K562 treated with DMSO at 1 percent for 24 hours (cell line): Measurements from ENCODE around the gene LIMK2. TPM values are rescaled to one million over a fixed set of nuclear protein-coding genes. Genes with fewer than 3 reads are reported as not detected.

Experiments
- total RNA-seq: library from RNA; unstranded; fragments of 300-600 nt; gene quantifications from 2 replicates; pipeline ENCODE4 v1.2.3, GENCODE V29; 2022; ENCODE audit warnings: low read depth; ENCODE audit not compliant: insufficient read depth

LIMK2 gene
- total RNA-seq = 11.4 and 12.0 TPM in 2 replicates

GRCh38 chr22:31211862-31212730, at the start of gene LIMK2:
Gene LIMK2 (plus strand): TSS chr22:31212298. CDS start chr22:31212409, 111 bp downstream.

GRCh38 chr22:31292236-31292989, 80.3 kb downstream of the LIMK2 start, which contains the start of gene PIK3IP1:
Gene PIK3IP1 (minus strand): TSS chr22:31292488. CDS start chr22:31292344, 144 bp downstream.

Other genes starting within 250 kb of the LIMK2 start
- gene MORC2, start 243.5 kb upstream of the LIMK2 start, total RNA-seq = 17.2 and 17.7 TPM in 2 replicates
- 27.6 and 32.9 TPM in 2 replicates for gene TUG1, start 243.0 kb upstream of the LIMK2 start, total RNA-seq
- 52.4 and 56.4 TPM in 2 replicates for gene SMTN, start 131.0 kb upstream of the LIMK2 start, total RNA-seq
- 86.9 and 99.0 TPM in 2 replicates for gene SELENOM, start 104.7 kb upstream of the LIMK2 start, total RNA-seq
- gene INPP5J, start 89.3 kb upstream of the LIMK2 start, total RNA-seq = 31.1 and 33.3 TPM in 2 replicates
- 0.45 and 0.64 TPM in 2 replicates for gene PLA2G3, start 71.8 kb upstream of the LIMK2 start, total RNA-seq
- gene RNF185, start 52.1 kb upstream of the LIMK2 start, total RNA-seq = 16.7 and 17.6 TPM in 2 replicates
- gene PIK3IP1, start 80.2 kb downstream of the LIMK2 start, total RNA-seq = 1.6 and 2.1 TPM in 2 replicates
- 10.3 and 10.9 TPM in 2 replicates for gene PATZ1, start 134.0 kb downstream of the LIMK2 start, total RNA-seq
- 53.7 and 63.1 TPM in 2 replicates for gene DRG1, start 187.3 kb downstream of the LIMK2 start, total RNA-seq